ENCODE data around the gene CPN2.

Gene CPN2

DNA sequence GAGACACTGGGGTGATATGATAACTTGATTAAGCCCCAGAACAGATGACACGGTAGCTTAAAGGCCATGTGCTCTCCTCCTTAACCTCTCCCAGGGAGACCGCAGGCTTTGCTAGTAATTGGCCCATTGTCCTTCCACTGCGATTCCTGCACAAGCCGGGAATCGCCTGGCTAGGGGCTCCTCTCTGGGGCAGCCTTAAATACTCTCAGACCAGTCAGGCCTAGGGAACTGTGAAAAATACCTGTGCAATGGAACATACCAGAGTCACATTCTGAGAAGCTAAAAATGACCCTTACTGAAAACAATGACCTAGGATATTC, 56.3 kb downstream of the CPN2 start:
- Histone ChIP-seq H2AFZ (ENCODE audit: low read depth) (no peak overlapping the region), H3K27ac (no peak overlapping the region), H3K27me3 (ENCODE audit: insufficient read depth, low read depth) (no peaks in the 10 kb centered on the region), H3K4me3 (IDR thresholded peaks at IDR 0.05; ENCODE audit: insufficient read depth, low read depth, low read length) (no peak overlapping the region), H3K9ac (no peak overlapping the region), H4K20me1 (ENCODE audit: insufficient read depth) (no peaks in the 10 kb centered on the region), H3K4me1 (ENCODE audit: low read depth, poor library complexity, severe bottlenecking) (no peaks in the 10 kb centered on the region), H3K36me3 (ENCODE audit: insufficient read depth) (no peaks in the 10 kb centered on the region), H3K79me2 (ENCODE audit: insufficient read depth, low read depth) (no peaks in the 10 kb centered on the region), H3K4me2 (no peak overlapping the region)
- TF ChIP-seq, protein P1, sequence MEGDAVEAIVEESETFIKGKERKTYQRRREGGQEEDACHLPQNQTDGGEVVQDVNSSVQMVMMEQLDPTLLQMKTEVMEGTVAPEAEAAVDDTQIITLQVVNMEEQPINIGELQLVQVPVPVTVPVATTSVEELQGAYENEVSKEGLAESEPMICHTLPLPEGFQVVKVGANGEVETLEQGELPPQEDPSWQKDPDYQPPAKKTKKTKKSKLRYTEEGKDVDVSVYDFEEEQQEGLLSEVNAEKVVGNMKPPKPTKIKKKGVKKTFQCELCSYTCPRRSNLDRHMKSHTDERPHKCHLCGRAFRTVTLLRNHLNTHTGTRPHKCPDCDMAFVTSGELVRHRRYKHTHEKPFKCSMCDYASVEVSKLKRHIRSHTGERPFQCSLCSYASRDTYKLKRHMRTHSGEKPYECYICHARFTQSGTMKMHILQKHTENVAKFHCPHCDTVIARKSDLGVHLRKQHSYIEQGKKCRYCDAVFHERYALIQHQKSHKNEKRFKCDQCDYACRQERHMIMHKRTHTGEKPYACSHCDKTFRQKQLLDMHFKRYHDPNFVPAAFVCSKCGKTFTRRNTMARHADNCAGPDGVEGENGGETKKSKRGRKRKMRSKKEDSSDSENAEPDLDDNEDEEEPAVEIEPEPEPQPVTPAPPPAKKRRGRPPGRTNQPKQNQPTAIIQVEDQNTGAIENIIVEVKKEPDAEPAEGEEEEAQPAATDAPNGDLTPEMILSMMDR (conservative IDR thresholded peaks at IDR 0.05; ENCODE audit: low read depth, low read length): no peak

DNA sequence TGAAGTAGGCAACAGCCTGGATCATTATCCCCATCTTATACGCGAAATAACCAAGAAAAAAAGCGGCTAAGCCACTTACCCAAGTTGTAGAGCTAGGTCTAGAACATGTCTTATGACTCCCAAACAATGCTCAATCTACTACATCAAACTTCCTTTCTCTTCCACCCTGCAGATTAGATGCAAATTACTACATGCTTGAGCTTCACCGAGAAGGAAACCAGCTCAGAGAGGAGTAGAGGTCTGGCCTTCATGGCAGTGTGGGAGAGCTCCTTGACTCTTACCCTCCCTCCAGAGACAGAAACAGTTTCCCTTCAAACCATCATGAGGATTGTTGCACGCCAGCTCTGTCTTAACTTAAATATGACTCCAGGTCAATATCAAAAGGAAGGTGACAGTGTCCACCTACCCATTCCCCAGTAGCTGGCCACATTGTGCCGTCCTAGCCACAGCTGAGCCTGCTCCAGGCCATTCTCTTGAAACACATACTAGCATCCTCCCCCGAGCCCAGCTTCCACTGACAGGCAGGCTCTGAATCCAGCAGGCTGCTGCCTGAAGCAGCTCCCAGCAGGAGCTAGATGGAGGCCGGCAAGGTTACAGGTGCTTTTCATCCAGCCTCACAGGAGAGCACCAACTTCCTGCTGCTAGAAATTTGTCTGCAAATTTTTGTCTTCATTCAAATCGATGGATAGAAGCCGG, 56.8 kb downstream of the CPN2 start:
- TF ChIP-seq, protein P1 (conservative IDR thresholded peaks at IDR 0.05; ENCODE audit: low read depth, low read length): no peak
- Histone ChIP-seq H3K27me3 (ENCODE audit: insufficient read depth, low read depth) (no peaks in the 10 kb centered on the region), H3K27ac (no peak overlapping the region), H3K9ac (no peak overlapping the region), H4K20me1 (ENCODE audit: insufficient read depth) (no peaks in the 10 kb centered on the region), H3K4me3 (IDR thresholded peaks at IDR 0.05; ENCODE audit: insufficient read depth, low read depth, low read length) (no peak overlapping the region), H3K4me2 (no peak overlapping the region), H2AFZ (ENCODE audit: low read depth) (no peak overlapping the region), H3K36me3 (ENCODE audit: insufficient read depth) (no peaks in the 10 kb centered on the region), H3K79me2 (ENCODE audit: insufficient read depth, low read depth) (no peaks in the 10 kb centered on the region), H3K4me1 (ENCODE audit: low read depth, poor library complexity, severe bottlenecking) (no peaks in the 10 kb centered on the region)

DNA sequence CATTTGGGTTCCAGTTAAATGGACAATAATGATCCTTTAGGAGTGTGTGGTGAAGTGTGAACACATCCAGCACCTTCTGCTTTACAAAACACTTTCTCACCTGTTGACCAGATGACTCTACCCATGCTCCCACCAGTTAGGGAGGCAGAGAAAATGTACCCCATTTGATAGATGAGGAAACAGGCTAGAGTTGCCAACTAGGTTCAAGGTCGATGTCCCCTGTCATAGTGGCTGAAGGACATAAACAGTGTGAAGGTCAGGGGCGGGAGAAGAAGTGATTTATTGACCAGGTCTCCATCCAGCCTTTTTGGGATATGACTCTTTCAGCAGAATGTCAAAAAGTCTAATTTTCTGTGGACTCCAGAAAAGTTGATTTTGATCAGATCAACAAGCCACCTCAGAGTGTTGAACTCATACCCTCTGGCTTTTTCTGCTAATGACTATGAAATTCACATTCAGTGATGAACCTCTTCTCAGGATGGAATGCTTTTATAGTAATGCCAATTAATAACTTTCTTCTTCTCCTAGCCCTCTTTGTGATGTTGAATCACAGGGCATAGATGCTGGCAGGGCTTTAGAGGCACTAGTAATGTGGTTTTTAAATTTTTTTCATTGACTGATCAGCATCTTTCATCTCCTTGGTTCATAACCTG, 57.5 kb downstream of the CPN2 start:
- Histone ChIP-seq H2AFZ (ENCODE audit: low read depth) (no peak overlapping the region), H3K36me3 (ENCODE audit: insufficient read depth) (no peaks in the 10 kb centered on the region), H3K4me2 (no peak overlapping the region), H3K27ac (no peak overlapping the region), H4K20me1 (ENCODE audit: insufficient read depth) (no peaks in the 10 kb centered on the region), H3K4me3 (IDR thresholded peaks at IDR 0.05; ENCODE audit: insufficient read depth, low read depth, low read length) (no peak overlapping the region), H3K79me2 (ENCODE audit: insufficient read depth, low read depth) (no peaks in the 10 kb centered on the region), H3K9ac (no peak overlapping the region), H3K27me3 (ENCODE audit: insufficient read depth, low read depth) (no peaks in the 10 kb centered on the region), H3K4me1 (ENCODE audit: low read depth, poor library complexity, severe bottlenecking) (no peaks in the 10 kb centered on the region)
- TF ChIP-seq, protein P1 (conservative IDR thresholded peaks at IDR 0.05; ENCODE audit: low read depth, low read length): no peak

DNA sequence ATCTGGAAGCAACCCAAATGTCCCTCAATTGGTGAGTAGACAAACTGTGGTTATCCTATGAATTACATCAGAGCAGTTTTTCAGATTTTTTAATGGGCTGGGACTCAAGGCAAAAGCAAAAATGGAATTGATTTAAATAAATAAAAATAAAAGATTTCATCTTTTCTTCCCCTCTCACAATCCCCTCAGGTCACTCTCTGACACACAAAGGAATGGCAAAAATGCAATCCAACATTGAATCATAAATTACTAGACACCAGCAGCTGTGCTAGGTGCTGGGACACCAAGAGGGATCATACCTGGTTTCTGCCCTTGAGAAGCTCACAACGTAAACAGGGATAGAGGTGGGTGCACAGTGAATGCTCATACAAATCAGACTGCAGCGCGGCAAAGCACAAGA, 58.8 kb downstream of the CPN2 start:
- Histone ChIP-seq H3K4me3 (IDR thresholded peaks at IDR 0.05; ENCODE audit: insufficient read depth, low read depth, low read length) (no peak overlapping the region), H3K36me3 (ENCODE audit: insufficient read depth) (no peaks in the 10 kb centered on the region), H3K79me2 (ENCODE audit: insufficient read depth, low read depth) (no peaks in the 10 kb centered on the region), H4K20me1 (ENCODE audit: insufficient read depth) (no peaks in the 10 kb centered on the region), H3K9ac (no peak overlapping the region), H3K4me1 (ENCODE audit: low read depth, poor library complexity, severe bottlenecking) (no peaks in the 10 kb centered on the region), H2AFZ (ENCODE audit: low read depth) (no peak overlapping the region), H3K27me3 (ENCODE audit: insufficient read depth, low read depth) (no peaks in the 10 kb centered on the region), H3K4me2 (no peak overlapping the region), H3K27ac (no peak overlapping the region)
- TF ChIP-seq, protein P1 (conservative IDR thresholded peaks at IDR 0.05; ENCODE audit: low read depth, low read length): no peak
